ENCODE measurements around the gene ATF7. TPM values are rescaled to one million over a fixed set of nuclear protein-coding genes. Genes with fewer than 3 reads are reported as not detected.

ATF7 gene
- total and polyA plus RNA-seq, 2 of the 13 experiments (the other 11 are each of a cell fraction or from before 2014, with no cell fraction given): 9.6 to 16.2 TPM

- Histone ChIP-seq H3K79me2 (ENCODE audit: insufficient read depth, low read length) (no peaks in the 10 kb centered on the region), H2AFZ (ENCODE audit: low read length) (no peak overlapping the region), H3K27me3 (ENCODE audit: control insufficient read depth in 1 of 2, insufficient read depth in 2 of 2, low read length in 2 of 2) (no peaks in the 10 kb centered on the region), H3K4me2 (ENCODE audit: low read depth, low read length) (no peak overlapping the region), H3K9ac (ENCODE audit: insufficient read depth, low read depth, low read length) (no peak overlapping the region), H3K36me3 (replicated peaks in 1 of 2; ENCODE audit: control insufficient read depth in 1 of 2, insufficient read depth in 2 of 2, low read length in 2 of 2) (no peaks in the 10 kb centered on the region), H3K9me3 (ENCODE audit: low read length) (no peaks in the 10 kb centered on the region), H3K27ac (ENCODE audit: extremely low read length, insufficient read depth, low read length) (no peak overlapping the region), H3K4me3 (replicated peaks in 1 of 3; ENCODE audit: insufficient read depth in 1 of 3, low read depth in 2 of 3, low read length in 3 of 3) (no peak overlapping the region), H4K20me1 (ENCODE audit: insufficient read depth, low read length) (no peaks in the 10 kb centered on the region), H3K4me1 (ENCODE audit: insufficient read depth, low read length) (peaks cover 52% of the 10 kb centered on the region)
- WGBS (ENCODE audit: low lambda C conversion rate): 94% methylated on average over 4 of the region's 4 CpGs
- intact Hi-C loops (cut with micrococcal nuclease; ENCODE audit: unreplicated experiment): loop anchor here (5.0 kb wide), 2 partner anchors 35 to 115 kb away; no protein-coding TSS in a partner anchor
- FAIRE-seq: no peak
- no peak for ATAC-seq
- TF ChIP-seq PRDM10 (CRISPR knock-in tag; IDR thresholded peaks at IDR 0.05; ENCODE audit: low read depth): peak; percentile 61; the same call in 1 of the 2 replicates
- no peak for TF ChIP-seq KLF12 (CRISPR knock-in tag; IDR thresholded peaks at IDR 0.05; ENCODE audit: borderline replicate concordance)
- TF ChIP-seq ZSCAN12 (CRISPR knock-in tag; IDR thresholded peaks at IDR 0.05): no peak
- no peak for TF ChIP-seq PHF8 (CRISPR knock-in tag; IDR thresholded peaks at IDR 0.05)
- 0 out of 2 replicates have a peak, but pooled peaks have one; percentile 37 for TF ChIP-seq SRF (IDR thresholded peaks at IDR 0.05; ENCODE audit: low read depth, low read length)
- no peak for TF ChIP-seq PAWR (CRISPR knock-in tag; IDR thresholded peaks at IDR 0.05; ENCODE audit: borderline replicate concordance)
- peak; percentile 70; the same call in 1 of the 2 replicates for TF ChIP-seq ATF7 (IDR thresholded peaks at IDR 0.05)
- TF ChIP-seq ATF7 (CRISPR knock-in tag; IDR thresholded peaks at IDR 0.05): no peak
- POLR2A ChIA-PET: interaction anchor here (1.5 to 4.2 kb wide), 2 partner anchors 19 kb away, joined by 6 to 61 read pairs; partner anchors contain the start of gene ATP5MC2
- CTCF ChIA-PET (ENCODE audit: low intra/inter-chr PET ratio, low total read pairs): no interaction called here
- in situ Hi-C loops (cut with HindIII; ENCODE audit: extremely low pct_ligation_motif_present, low pct_unique_long_range_greater_than_20kb): no loop called here
- peak; percentile 28 for DNase-seq (ENCODE audit: low spot score)
- no TSS peak for BruUV-seq (replicated peaks)
These were observed 30.9 kb upstream of the ATF7 start for GRCh38 chr12:53657041-53657440.

Measured in HepG2 (cell line).